ENCODE data around the gene CENPX. TPM values are rescaled to one million over a fixed set of nuclear protein-coding genes. Genes with fewer than 3 reads are reported as not detected.

Gene CENPX
- total and polyA plus RNA-seq, 2 of the 13 experiments (the other 11 are each of a cell fraction or from before 2014, with no cell fraction given) = 92.7 to 170 TPM

GRCh38 chr17:82065638-82066303 is 43.1 kb upstream of the CENPX start, which contains the start of gene DUS1L (continued):
- TF ChIP-seq AHR (CRISPR knock-in tag; IDR thresholded peaks at IDR 0.05) = peak; percentile 94; the same call in 1 of the 2 replicates
- peak; percentile 91 for TF ChIP-seq RFXAP (CRISPR knock-in tag; IDR thresholded peaks at IDR 0.05; ENCODE audit: borderline replicate concordance)
- TF ChIP-seq, protein P1, sequence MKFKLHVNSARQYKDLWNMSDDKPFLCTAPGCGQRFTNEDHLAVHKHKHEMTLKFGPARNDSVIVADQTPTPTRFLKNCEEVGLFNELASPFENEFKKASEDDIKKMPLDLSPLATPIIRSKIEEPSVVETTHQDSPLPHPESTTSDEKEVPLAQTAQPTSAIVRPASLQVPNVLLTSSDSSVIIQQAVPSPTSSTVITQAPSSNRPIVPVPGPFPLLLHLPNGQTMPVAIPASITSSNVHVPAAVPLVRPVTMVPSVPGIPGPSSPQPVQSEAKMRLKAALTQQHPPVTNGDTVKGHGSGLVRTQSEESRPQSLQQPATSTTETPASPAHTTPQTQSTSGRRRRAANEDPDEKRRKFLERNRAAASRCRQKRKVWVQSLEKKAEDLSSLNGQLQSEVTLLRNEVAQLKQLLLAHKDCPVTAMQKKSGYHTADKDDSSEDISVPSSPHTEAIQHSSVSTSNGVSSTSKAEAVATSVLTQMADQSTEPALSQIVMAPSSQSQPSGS (CRISPR knock-in tag; IDR thresholded peaks at IDR 0.05) = peak; percentile 92
- no peak for TF ChIP-seq ZNF766 (CRISPR knock-in tag; IDR thresholded peaks at IDR 0.05; ENCODE audit: borderline replicate concordance)
- no peak for TF ChIP-seq RCOR2 (CRISPR knock-in tag; IDR thresholded peaks at IDR 0.05)
- TF ChIP-seq HDAC2 (CRISPR knock-in tag; IDR thresholded peaks at IDR 0.05) = peak; percentile 73
- TF ChIP-seq MBNL3 (CRISPR knock-in tag; conservative IDR thresholded peaks at IDR 0.05) = no peak
- peak; percentile 97 for TF ChIP-seq KAT8 (CRISPR knock-in tag; IDR thresholded peaks at IDR 0.05)
- TF ChIP-seq ELK4 (CRISPR knock-in tag; IDR thresholded peaks at IDR 0.05; ENCODE audit: borderline replicate concordance) = no peak
- no peak for TF ChIP-seq TCF7L2 (IDR thresholded peaks at IDR 0.05; ENCODE audit: low read depth, low read length)
- peak; percentile 95 for TF ChIP-seq STAT5B (CRISPR knock-in tag; IDR thresholded peaks at IDR 0.05)
- TF ChIP-seq SAP130 (CRISPR knock-in tag; IDR thresholded peaks at IDR 0.05; ENCODE audit: low read depth) = peak; percentile 88
- TF ChIP-seq IRF2 (CRISPR knock-in tag; IDR thresholded peaks at IDR 0.05) = peak; percentile 94
- TF ChIP-seq, protein P2, sequence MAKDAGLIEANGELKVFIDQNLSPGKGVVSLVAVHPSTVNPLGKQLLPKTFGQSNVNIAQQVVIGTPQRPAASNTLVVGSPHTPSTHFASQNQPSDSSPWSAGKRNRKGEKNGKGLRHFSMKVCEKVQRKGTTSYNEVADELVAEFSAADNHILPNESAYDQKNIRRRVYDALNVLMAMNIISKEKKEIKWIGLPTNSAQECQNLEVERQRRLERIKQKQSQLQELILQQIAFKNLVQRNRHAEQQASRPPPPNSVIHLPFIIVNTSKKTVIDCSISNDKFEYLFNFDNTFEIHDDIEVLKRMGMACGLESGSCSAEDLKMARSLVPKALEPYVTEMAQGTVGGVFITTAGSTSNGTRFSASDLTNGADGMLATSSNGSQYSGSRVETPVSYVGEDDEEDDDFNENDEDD (CRISPR knock-in tag; IDR thresholded peaks at IDR 0.05; ENCODE audit: borderline replicate concordance) = peak; percentile 86; the same call in 1 of the 2 replicates
- TF ChIP-seq KLF11 (CRISPR knock-in tag; IDR thresholded peaks at IDR 0.05) = no peak
- TF ChIP-seq SIX4 (CRISPR knock-in tag; IDR thresholded peaks at IDR 0.05) = peak; percentile 60; the same call in 1 of the 2 replicates
- TF ChIP-seq MIXL1 (CRISPR knock-in tag; IDR thresholded peaks at IDR 0.05) = peak; percentile 86
- TF ChIP-seq REST (IDR thresholded peaks at IDR 0.05; ENCODE audit: borderline replicate concordance in 1 of 2, low read depth in 1 of 2, low read length in 2 of 2) = peak in 1 of 2 experiments; percentile 32; a peak in 1 of 4 replicates
- peak; percentile 48; the same call in 1 of the 2 replicates for TF ChIP-seq EED (CRISPR knock-in tag; IDR thresholded peaks at IDR 0.05)
- peak; percentile 85 for TF ChIP-seq JUND (CRISPR knock-in tag; IDR thresholded peaks at IDR 0.05)
- no peak for TF ChIP-seq PREB (CRISPR knock-in tag; IDR thresholded peaks at IDR 0.05)
- TF ChIP-seq ZNF34 (CRISPR knock-in tag; IDR thresholded peaks at IDR 0.05; ENCODE audit: borderline replicate concordance) = 0 out of 2 replicates have a peak, but pooled peaks have one; percentile 51
- peak; percentile 55; the same call in 1 of the 2 replicates for TF ChIP-seq NFYC (CRISPR knock-in tag; IDR thresholded peaks at IDR 0.05)

Measured in HepG2 (cell line).